ENCODE results near the gene PCNX2. TPM values are rescaled to one million over a fixed set of nuclear protein-coding genes. Genes with fewer than 3 reads are reported as not detected.

The PCNX2 gene
- polyA plus RNA-seq, 3 donors, result 0.29 to 7.9 (median 0.62) TPM

- peaks cover 0 to 9% of the 10 kb centered on the region in 2 donors for H3K36me3 Mint-ChIP-seq
- 100% methylated on average over 2 of the region's 6 CpGs for WGBS (ENCODE audit: insufficient coverage)
- Histone ChIP-seq H3K36me3 (replicated peaks in 1 of 2; ENCODE audit: control insufficient read depth in 1 of 2, insufficient read depth in 2 of 2, low read length in 2 of 2) (no peaks in the 10 kb centered on the region), H3K4me1 (ENCODE audit: control insufficient read depth in 1 of 2, insufficient read depth in 2 of 2, low read length in 2 of 2) (no peaks in the 10 kb centered on the region), H3K9me3 (replicated peaks in 1 of 2; ENCODE audit: control insufficient read depth in 1 of 2, insufficient read depth in 1 of 2, low read length in 2 of 2) (no peaks in the 10 kb centered on the region), H3K27ac (ENCODE audit: low read depth in 1 of 2, low read length in 2 of 2) (no peak overlapping the region), H3K4me3 (replicated peaks in 1 of 3; ENCODE audit: low read depth in 2 of 3, low read length in 3 of 3) (no peak overlapping the region), H3K27me3 (ENCODE audit: control insufficient read depth in 2 of 2, insufficient read depth in 2 of 2, low read length in 2 of 2) (no peaks in the 10 kb centered on the region), H2AFZ (ENCODE audit: insufficient read depth, low read depth, low read length, poor library complexity, severe bottlenecking) (no peak overlapping the region), H3K79me2 (ENCODE audit: insufficient read depth, low read length) (no peaks in the 10 kb centered on the region), H4K20me1 (ENCODE audit: insufficient read depth, low read length) (no peaks in the 10 kb centered on the region), H3K9ac (ENCODE audit: insufficient read depth, low read length, poor library complexity, severe bottlenecking) (no peak overlapping the region), H3K4me2 (replicated peaks; ENCODE audit: extremely low read depth, low read length, poor library complexity, severe bottlenecking) (no peak overlapping the region)
- DNase-seq, result no peak
- H3K27ac Mint-ChIP-seq, result no peak overlapping the region
- H3K4me3 Mint-ChIP-seq, result no peak overlapping the region
- peaks cover 0 to 1% (median 0%) of the 10 kb centered on the region in 3 donors for H3K27me3 Mint-ChIP-seq (ENCODE audit: low read depth in 3 of 3)
- no peak for TF ChIP-seq CTCF (IDR thresholded peaks at IDR 0.05)
- no peaks in the 10 kb centered on the region for H3K4me1 Mint-ChIP-seq
- intact Hi-C loops (cut with micrococcal nuclease), result no loop called here
- peaks cover 0 to 3% (median 0%) of the 10 kb centered on the region in 7 donors for H3K9me3 Mint-ChIP-seq
Measured at GRCh38 chr1:233006108-233006507, 289.4 kb downstream of the PCNX2 start.

GRCh38 chr1:233005703-233006102 lies 289.8 kb downstream of the PCNX2 start:
- H3K36me3 Mint-ChIP-seq, result peaks cover under 1 to 9% of the 10 kb centered on the region in 2 donors
- H2AFZ ChIP-seq (ENCODE audit: insufficient read depth, low read depth, low read length, poor library complexity, severe bottlenecking), result no peak overlapping the region
- no peaks in the 10 kb centered on the region for H3K4me1 Mint-ChIP-seq
- WGBS (ENCODE audit: insufficient coverage), result 94% methylated on average over 5 of the region's 8 CpGs
- H3K4me3 ChIP-seq (replicated peaks in 1 of 3; ENCODE audit: low read depth in 2 of 3, low read length in 3 of 3), result no peak overlapping the region
- no peak overlapping the region for H3K9ac ChIP-seq (ENCODE audit: insufficient read depth, low read length, poor library complexity, severe bottlenecking)
- no peaks in the 10 kb centered on the region for H3K79me2 ChIP-seq (ENCODE audit: insufficient read depth, low read length)
- no peak overlapping the region for H3K4me3 Mint-ChIP-seq
- no peaks in the 10 kb centered on the region for H4K20me1 ChIP-seq (ENCODE audit: insufficient read depth, low read length)
- no peaks in the 10 kb centered on the region for H3K4me1 ChIP-seq (ENCODE audit: control insufficient read depth in 1 of 2, insufficient read depth in 2 of 2, low read length in 2 of 2)
- no peak for DNase-seq
- H3K9me3 Mint-ChIP-seq, result peaks cover 0 to 3% (median 0%) of the 10 kb centered on the region in 7 donors
- H3K36me3 ChIP-seq (replicated peaks in 1 of 2; ENCODE audit: control insufficient read depth in 1 of 2, insufficient read depth in 2 of 2, low read length in 2 of 2), result no peaks in the 10 kb centered on the region
- no peak overlapping the region for H3K4me2 ChIP-seq (replicated peaks; ENCODE audit: extremely low read depth, low read length, poor library complexity, severe bottlenecking)
- no peak for TF ChIP-seq CTCF (IDR thresholded peaks at IDR 0.05)
- no peaks in the 10 kb centered on the region for H3K9me3 ChIP-seq (replicated peaks in 1 of 2; ENCODE audit: control insufficient read depth in 1 of 2, insufficient read depth in 1 of 2, low read length in 2 of 2)
- no peak overlapping the region for H3K27ac ChIP-seq (ENCODE audit: low read depth in 1 of 2, low read length in 2 of 2)
- intact Hi-C loops (cut with micrococcal nuclease), result no loop called here
- H3K27me3 Mint-ChIP-seq (ENCODE audit: low read depth in 3 of 3), result peaks cover 0 to 1% (median 0%) of the 10 kb centered on the region in 3 donors
- H3K27me3 ChIP-seq (ENCODE audit: control insufficient read depth in 2 of 2, insufficient read depth in 2 of 2, low read length in 2 of 2), result no peaks in the 10 kb centered on the region
- peak overlapping the region in 1 of 7 donors; percentile 53 for H3K27ac Mint-ChIP-seq

Measured in CD14-positive monocyte (primary cell).